ENCODE results near the gene MAPRE2.
"Not testable (repeated sequence)": the region's sequence is repeated elsewhere in the genome, so short reads cannot be mapped to it uniquely, and the experiment has no call there.

Gene MAPRE2

GRCh38 chr18:35157181-35157580, 116.0 kb downstream of the MAPRE2 start:
- peak in 3 of 4 experiments; percentile 34 to 57 (median 42) for DNase-seq

- peak; percentile 53 to 84 (median 70) for DNase-seq
These were observed 117.7 kb downstream of the MAPRE2 start for GRCh38 chr18:35158728-35159450.

GRCh38 chr18:35159782-35160181, 118.6 kb downstream of the MAPRE2 start:
- no peak for DNase-seq

GRCh38 chr18:35161485-35161884, 120.3 kb downstream of the MAPRE2 start:
- DNase-seq, result no peak

- no peak for DNase-seq
These were observed 120.7 kb downstream of the MAPRE2 start for GRCh38 chr18:35161934-35162333.

- DNase-seq, result no peak
These were observed 121.9 kb downstream of the MAPRE2 start for GRCh38 chr18:35163014-35163539.

GRCh38 chr18:35163721-35164120, 122.5 kb downstream of the MAPRE2 start:
- DNase-seq, result no peak

- no peak for DNase-seq
These were observed 122.9 kb downstream of the MAPRE2 start for GRCh38 chr18:35164133-35164532.

GRCh38 chr18:35167332-35167731, 126.1 kb downstream of the MAPRE2 start:
- no peak for DNase-seq

- no peak for DNase-seq
These were observed 126.6 kb downstream of the MAPRE2 start for GRCh38 chr18:35167857-35168256.

GRCh38 chr18:35170323-35170722, 129.1 kb downstream of the MAPRE2 start:
- not testable (repeated sequence) for DNase-seq

- DNase-seq, result no peak
These were observed 130.2 kb downstream of the MAPRE2 start for GRCh38 chr18:35171315-35171987.

- no peak for DNase-seq
These were observed 130.8 kb downstream of the MAPRE2 start for GRCh38 chr18:35172009-35172408.

GRCh38 chr18:35172451-35173035, 131.3 kb downstream of the MAPRE2 start:
- DNase-seq, result no peak

- peak in 2 of 4 experiments; percentile 13 to 22 for DNase-seq
These were observed 133.0 kb downstream of the MAPRE2 start for GRCh38 chr18:35174093-35174731.

- DNase-seq, result no peak
These were observed 133.5 kb downstream of the MAPRE2 start for GRCh38 chr18:35174745-35175144.

GRCh38 chr18:35176925-35177324, 135.7 kb downstream of the MAPRE2 start:
- DNase-seq, result no peak

GRCh38 chr18:35178260-35178659, 137.0 kb downstream of the MAPRE2 start:
- peak in 3 of 4 experiments; percentile 9 to 33 (median 23) for DNase-seq

GRCh38 chr18:35179906-35180305, 138.7 kb downstream of the MAPRE2 start:
- DNase-seq, result no peak

GRCh38 chr18:35180455-35180854, 139.2 kb downstream of the MAPRE2 start:
- DNase-seq, result peak in 1 of 4 experiments; percentile 38

- DNase-seq, result no peak
These were observed 140.9 kb downstream of the MAPRE2 start for GRCh38 chr18:35182151-35182550.

- no peak for DNase-seq
These were observed 142.7 kb downstream of the MAPRE2 start for GRCh38 chr18:35183886-35184285.

GRCh38 chr18:35185771-35186170, 144.6 kb downstream of the MAPRE2 start:
- DNase-seq, result no peak
